HK-2 (cell line): ENCODE data around the gene CHD5.

Source experiments
- DNase-seq: peaks from one replicate; pipeline ENCODE4 v3.0.0-alpha.2; 2018; ENCODE audit not compliant: unreplicated experiment

The CHD5 gene

GRCh38 chr1:6113116-6113515, 67.0 kb downstream of the CHD5 start:
- no peak for DNase-seq

DNA sequence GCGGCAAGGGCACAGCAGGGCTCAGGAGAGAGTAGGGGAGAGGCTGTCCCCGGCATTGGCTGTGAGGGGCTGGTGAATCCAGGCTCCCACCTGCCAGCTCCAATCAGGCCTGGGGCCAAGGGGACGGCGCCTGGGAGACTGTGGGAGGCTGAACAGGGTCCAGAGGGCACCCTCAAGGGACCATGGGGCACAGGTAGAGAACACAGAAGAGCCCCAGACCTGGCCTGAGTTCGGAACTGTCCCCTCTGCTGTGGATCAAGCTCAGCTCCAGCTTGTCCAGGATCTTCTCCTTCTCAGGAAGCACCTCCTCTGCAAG, 67.5 kb downstream of the CHD5 start:
- no peak for DNase-seq

DNA sequence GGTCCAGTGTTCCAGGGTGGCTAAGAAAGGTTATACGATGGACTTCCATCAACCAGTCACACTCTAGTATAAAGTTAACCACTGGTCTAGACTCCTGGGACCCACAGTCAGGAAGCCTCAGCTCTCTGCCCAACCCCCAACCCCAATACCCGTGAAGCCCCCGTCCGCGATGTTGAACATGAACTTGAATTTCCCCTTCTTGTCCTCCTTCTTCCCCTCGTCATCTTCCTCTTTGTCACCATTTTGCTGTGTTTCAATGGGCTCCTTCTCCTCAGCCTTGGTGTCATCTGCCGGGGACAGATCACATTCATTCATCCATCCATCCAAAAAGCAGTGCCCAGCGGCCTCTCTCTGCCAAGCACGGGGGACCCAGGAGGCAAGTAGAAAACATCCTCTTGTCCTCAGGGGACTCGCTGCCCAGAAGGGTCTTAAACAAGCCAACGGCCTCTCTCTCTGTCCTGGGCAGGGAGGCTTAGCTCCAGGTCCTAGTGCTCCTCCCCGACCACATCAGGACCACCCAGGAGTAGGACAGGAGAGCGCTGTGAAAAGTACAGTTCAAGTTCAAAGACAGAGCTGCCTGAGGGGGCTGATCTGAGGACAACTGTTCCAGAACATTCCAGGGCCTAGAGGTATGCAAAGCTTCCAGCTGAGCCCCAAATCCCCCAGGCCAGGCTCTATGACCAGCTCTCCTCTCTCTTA, 68.0 kb downstream of the CHD5 start:
- DNase-seq = no peak

DNA sequence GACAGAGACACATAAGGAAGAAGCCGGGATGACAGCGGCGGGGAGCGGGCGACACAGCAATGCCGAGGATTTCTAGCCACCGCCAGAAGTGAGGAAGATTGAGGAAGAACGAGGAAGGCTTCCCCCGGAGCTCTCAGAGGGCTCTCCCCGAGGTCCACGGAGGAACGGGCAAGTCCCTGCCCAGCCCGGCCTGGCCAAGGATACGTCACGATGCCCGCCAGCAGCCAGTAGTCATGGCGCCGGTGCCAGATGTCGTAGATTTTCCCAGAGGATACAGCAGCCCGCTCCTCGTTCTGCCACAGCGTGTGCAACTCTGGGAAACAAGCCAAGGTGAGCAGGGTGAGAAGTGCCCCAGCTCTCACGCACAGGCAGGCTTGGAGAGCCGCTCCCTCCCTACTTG, 68.5 kb downstream of the CHD5 start:
- no peak for DNase-seq

GRCh38 chr1:6110326-6110725, 69.8 kb downstream of the CHD5 start:
- DNase-seq = no peak

GRCh38 chr1:6109688-6110087, 70.4 kb downstream of the CHD5 start:
- no peak for DNase-seq

GRCh38 chr1:6108937-6109614, 71.0 kb downstream of the CHD5 start:
- DNase-seq = peak; percentile 53

- no peak for DNase-seq
Observed at GRCh38 chr1:6108476-6108875, 71.6 kb downstream of the CHD5 start.

DNA sequence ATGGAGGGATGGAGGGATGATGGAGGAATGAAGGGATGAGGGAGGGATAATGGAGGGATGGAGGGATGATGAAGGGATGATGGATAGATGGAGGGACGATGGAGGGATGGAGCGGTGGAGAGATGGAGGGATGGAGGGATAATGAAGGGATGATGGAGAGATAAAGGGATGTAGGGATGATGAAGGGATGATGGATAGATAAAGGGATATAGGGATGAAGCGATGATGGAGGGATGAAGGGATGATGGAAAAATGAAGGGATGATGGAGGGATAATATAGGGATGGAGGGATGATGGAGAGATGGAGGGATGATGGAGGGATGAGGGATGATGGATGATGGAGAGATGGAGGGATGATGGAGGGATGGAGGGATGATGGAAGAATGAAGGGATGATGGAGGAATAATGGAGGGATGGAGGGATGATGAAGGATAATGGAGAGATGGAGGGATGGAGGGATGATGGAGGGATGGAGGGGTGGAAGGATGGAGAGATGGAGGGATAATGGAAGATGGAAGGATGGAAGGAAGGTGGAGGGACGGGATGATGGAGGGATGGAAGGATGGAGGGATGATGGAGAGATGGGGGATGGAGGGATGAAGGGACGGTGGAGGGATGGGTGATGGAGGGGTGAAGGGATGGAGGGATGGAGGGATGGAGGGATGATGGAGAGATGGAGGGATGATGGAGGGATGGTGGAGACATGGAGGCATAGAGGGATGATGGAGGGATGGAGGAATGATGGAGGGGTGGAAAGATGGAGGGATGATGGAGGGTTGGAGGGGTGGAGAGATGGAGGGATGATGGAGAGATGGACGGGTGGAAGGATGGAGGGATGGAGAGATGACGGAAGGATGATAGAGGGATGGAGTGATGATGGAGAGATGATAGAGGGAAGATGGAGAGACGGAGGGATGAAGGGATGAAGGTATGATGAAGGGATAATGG, 72.4 kb downstream of the CHD5 start:
- no peak for DNase-seq

- DNase-seq = no peak
Observed at GRCh38 chr1:6106977-6107376, 73.1 kb downstream of the CHD5 start.

- DNase-seq = no peak
Observed at GRCh38 chr1:6106321-6106731, 73.8 kb downstream of the CHD5 start.

GRCh38 chr1:6105763-6106162, 74.4 kb downstream of the CHD5 start:
- no peak for DNase-seq

DNA sequence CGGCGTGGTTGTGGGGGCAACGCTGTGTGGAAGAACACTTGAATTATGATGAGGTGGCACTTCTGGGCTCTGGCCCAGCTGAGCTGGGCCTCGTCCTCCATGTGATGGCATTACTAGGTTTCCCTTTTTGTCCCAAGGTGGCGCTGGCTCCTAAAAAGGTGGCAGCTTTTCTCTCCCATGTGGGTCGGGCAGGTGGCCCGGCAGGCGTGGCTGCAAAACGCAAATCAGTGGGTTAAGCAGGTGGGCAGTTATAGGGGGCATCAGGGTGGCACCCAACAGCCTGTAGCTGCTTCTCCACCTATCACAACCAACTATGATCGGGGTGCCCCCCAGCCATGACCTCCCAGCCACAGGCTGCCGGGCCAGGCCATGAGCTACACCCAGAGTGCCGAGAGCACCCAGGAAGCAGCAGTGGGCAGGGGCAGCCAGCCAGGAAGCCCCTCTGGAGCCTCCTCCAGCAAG, 74.9 kb downstream of the CHD5 start:
- no peak for DNase-seq

GRCh38 chr1:6104631-6105030, 75.5 kb downstream of the CHD5 start:
- DNase-seq = no peak

DNA sequence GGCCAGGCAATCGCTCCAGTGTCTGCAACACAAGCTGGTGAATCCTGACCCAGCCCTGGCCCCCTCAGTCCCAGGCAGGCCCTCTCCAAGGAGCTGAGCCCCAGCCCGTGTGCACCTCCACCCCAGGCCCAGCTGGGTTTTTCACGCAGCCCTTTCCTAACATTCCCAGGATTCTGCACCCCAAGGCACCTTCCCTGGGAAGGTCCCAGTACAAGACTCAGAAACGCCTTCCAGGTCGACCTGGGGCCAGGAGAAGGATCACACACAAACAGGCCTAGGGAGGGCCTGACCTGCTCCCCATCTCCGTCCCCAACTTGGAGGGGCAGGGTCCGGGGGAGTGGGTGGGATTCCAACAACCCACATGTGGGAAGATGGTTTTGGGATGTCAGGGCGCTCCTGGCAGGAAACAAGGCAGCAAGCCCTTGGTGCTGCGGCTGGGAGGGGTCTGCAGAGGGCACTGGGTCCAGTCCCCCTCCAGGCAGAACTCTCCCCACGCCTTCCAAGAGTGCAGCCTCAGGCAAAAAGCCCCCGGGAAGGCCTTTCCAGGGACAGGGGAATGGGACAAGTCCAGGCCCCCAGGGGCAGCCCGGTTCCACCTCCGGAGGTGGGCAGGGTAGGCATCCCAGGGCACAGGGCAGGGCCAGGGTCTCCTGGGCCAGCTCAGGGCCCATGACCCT, 76.1 kb downstream of the CHD5 start:
- DNase-seq = no peak

- no peak for DNase-seq
Observed at GRCh38 chr1:6103111-6103853, 76.8 kb downstream of the CHD5 start.

DNA sequence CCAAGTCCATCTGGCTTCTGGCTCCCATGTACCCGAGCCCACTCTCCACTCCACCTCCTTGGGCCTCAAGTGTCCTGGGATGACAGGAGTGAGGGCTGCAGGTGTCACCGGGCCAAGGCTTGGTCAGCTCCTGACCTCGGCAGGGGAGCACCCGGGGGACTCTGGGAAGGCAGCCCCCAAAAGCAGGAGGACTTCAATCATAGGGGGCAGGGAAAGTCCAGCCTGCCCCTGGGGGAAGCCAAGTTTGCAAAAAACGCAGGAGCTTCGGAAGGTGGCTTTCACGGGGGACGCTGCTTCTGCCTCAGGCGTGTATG, 77.6 kb downstream of the CHD5 start:
- DNase-seq = no peak

DNA sequence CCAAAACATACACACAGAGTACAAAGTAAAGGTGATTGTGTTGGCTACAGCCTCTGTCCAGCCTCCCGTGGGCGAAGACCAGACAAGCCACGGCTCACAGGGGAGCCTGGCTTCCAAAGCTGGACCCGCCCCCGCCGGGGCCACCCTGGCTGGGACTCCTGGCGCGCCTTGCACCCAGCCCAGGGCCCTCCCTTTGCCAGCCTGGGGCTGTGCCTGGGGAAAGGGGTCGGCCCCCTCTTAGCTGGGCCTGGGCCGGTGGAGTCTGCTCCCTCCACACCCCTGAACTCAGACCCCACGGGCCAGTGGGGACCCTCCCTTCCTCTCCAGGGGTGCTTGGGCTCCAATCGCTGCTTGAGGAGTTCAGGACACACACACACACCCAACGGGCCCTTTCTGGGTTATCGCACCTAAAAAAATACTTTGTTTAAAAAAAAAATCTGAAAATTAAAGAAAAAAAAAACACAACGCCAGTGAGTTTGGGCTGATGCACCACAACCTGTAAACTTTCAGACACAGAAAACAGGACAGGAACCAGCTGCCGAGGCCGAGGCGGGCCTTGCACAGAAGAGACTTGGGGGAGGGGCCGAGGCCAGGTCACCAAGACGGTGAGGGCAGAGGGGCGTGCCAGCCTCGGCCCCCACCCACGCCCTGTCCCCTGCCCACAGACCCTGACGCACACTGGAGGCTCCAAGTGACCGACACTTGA, 78.1 kb downstream of the CHD5 start:
- no peak for DNase-seq

- DNase-seq = no peak
Observed at GRCh38 chr1:6100861-6101783, 79.0 kb downstream of the CHD5 start.
